ENCODE results near the gene CNTNAP5. TPM values are rescaled to one million over a fixed set of nuclear protein-coding genes. Genes with fewer than 3 reads are reported as not detected.

The CNTNAP5 gene
- total and polyA plus RNA-seq, 2 of the 13 experiments (the other 11 are each of a cell fraction or from before 2014, with no cell fraction given): not detected

- CTCF ChIA-PET (ENCODE audit: low intra/inter-chr PET ratio, low total read pairs): no interaction called here
- FAIRE-seq (no peak), ATAC-seq (no peak), DNase-seq (ENCODE audit: low spot score) (no peak)
- 42% methylated on average over 4 of the region's 4 CpGs for WGBS (ENCODE audit: low lambda C conversion rate)
- in situ Hi-C loops (cut with HindIII; ENCODE audit: extremely low pct_ligation_motif_present, low pct_unique_long_range_greater_than_20kb) (no loop called here), intact Hi-C loops (cut with micrococcal nuclease; ENCODE audit: unreplicated experiment) (no loop called here)
- no peak for TF ChIP-seq PAF1 (CRISPR knock-in tag; IDR thresholded peaks at IDR 0.05)
- no peak for TF ChIP-seq HNF1B (CRISPR knock-in tag; IDR thresholded peaks at IDR 0.05)
- TF ChIP-seq TFDP2 (CRISPR knock-in tag; IDR thresholded peaks at IDR 0.05): no peak
- no peak for TF ChIP-seq ARID3A (IDR thresholded peaks at IDR 0.05; ENCODE audit: low read depth, low read length)
- no peak for TF ChIP-seq ARNT (IDR thresholded peaks at IDR 0.05)
- TF ChIP-seq THAP9 (CRISPR knock-in tag; IDR thresholded peaks at IDR 0.05; ENCODE audit: borderline replicate concordance): no peak
- TF ChIP-seq KDM5B (CRISPR knock-in tag; IDR thresholded peaks at IDR 0.05; ENCODE audit: borderline replicate concordance): no peak
- POLR2A ChIA-PET: no interaction called here
- Histone ChIP-seq H3K4me2 (ENCODE audit: low read depth, low read length) (no peak overlapping the region), H3K4me3 (replicated peaks in 1 of 3; ENCODE audit: insufficient read depth in 1 of 3, low read depth in 2 of 3, low read length in 3 of 3) (no peak overlapping the region), H3K36me3 (replicated peaks in 1 of 2; ENCODE audit: control insufficient read depth in 1 of 2, insufficient read depth in 2 of 2, low read length in 2 of 2) (no peaks in the 10 kb centered on the region), H2AFZ (ENCODE audit: low read length) (no peak overlapping the region), H3K4me1 (ENCODE audit: insufficient read depth, low read length) (no peaks in the 10 kb centered on the region), H3K9me3 (ENCODE audit: low read length) (no peaks in the 10 kb centered on the region), H4K20me1 (ENCODE audit: insufficient read depth, low read length) (no peaks in the 10 kb centered on the region), H3K79me2 (ENCODE audit: insufficient read depth, low read length) (no peaks in the 10 kb centered on the region), H3K27ac (ENCODE audit: extremely low read length, insufficient read depth, low read length) (no peak overlapping the region), H3K27me3 (ENCODE audit: control insufficient read depth in 1 of 2, insufficient read depth in 2 of 2, low read length in 2 of 2) (no peaks in the 10 kb centered on the region), H3K9ac (ENCODE audit: insufficient read depth, low read depth, low read length) (no peak overlapping the region)
- no TSS peak for BruUV-seq (replicated peaks)
Observed at GRCh38 chr2:124145982-124146381, 120.9 kb downstream of the CNTNAP5 start.
